ENCODE results near the gene DENND5A.

DNA sequence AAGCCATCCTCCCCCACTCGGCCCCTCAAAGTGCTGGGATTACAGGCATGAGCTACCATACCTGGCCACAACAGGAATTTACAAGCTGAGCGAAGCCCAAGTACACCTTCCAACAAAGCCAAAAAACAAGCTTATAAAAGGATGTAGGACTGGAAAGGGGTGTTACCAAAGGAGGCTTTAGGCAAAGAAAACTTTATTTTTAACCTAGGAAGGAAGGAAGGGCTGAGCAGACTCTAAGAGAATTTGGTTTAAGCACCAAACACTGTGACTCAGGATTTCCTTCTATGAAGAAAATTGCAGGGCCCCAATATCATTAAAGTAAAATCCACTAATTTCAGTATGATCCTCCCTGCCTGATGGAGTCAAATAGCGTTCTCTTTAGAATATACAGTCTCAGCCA, 12.1 kb downstream of the DENND5A start:
- TF ChIP-seq, protein P1, sequence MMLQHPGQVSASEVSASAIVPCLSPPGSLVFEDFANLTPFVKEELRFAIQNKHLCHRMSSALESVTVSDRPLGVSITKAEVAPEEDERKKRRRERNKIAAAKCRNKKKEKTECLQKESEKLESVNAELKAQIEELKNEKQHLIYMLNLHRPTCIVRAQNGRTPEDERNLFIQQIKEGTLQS (IDR thresholded peaks at IDR 0.05) = no peak
- TF ChIP-seq GABPA (IDR thresholded peaks at IDR 0.05 in 1 of 2, conservative IDR thresholded peaks at IDR 0.05 in 1 of 2) (no peak), SP1 (IDR thresholded peaks at IDR 0.05) (no peak), TAF1 (conservative IDR thresholded peaks at IDR 0.05) (no peak), EGR1 (IDR thresholded peaks at IDR 0.05; ENCODE audit: low read depth in 2 of 2) (no peak), YY1 (IDR thresholded peaks at IDR 0.05) (no peak), FOXA1 (IDR thresholded peaks at IDR 0.05) (no peak), JUND (IDR thresholded peaks at IDR 0.05) (no peak), RAD21 (IDR thresholded peaks at IDR 0.05) (no peak), RXRA (IDR thresholded peaks at IDR 0.05) (no peak)
- TF ChIP-seq, protein P2, sequence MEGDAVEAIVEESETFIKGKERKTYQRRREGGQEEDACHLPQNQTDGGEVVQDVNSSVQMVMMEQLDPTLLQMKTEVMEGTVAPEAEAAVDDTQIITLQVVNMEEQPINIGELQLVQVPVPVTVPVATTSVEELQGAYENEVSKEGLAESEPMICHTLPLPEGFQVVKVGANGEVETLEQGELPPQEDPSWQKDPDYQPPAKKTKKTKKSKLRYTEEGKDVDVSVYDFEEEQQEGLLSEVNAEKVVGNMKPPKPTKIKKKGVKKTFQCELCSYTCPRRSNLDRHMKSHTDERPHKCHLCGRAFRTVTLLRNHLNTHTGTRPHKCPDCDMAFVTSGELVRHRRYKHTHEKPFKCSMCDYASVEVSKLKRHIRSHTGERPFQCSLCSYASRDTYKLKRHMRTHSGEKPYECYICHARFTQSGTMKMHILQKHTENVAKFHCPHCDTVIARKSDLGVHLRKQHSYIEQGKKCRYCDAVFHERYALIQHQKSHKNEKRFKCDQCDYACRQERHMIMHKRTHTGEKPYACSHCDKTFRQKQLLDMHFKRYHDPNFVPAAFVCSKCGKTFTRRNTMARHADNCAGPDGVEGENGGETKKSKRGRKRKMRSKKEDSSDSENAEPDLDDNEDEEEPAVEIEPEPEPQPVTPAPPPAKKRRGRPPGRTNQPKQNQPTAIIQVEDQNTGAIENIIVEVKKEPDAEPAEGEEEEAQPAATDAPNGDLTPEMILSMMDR (IDR thresholded peaks at IDR 0.05; ENCODE audit: low read depth, low read length, missing input control) = no peak
- TF ChIP-seq, protein P3, sequence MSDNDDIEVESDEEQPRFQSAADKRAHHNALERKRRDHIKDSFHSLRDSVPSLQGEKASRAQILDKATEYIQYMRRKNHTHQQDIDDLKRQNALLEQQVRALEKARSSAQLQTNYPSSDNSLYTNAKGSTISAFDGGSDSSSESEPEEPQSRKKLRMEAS (IDR thresholded peaks at IDR 0.05) = no peak
- TF ChIP-seq, protein P4, sequence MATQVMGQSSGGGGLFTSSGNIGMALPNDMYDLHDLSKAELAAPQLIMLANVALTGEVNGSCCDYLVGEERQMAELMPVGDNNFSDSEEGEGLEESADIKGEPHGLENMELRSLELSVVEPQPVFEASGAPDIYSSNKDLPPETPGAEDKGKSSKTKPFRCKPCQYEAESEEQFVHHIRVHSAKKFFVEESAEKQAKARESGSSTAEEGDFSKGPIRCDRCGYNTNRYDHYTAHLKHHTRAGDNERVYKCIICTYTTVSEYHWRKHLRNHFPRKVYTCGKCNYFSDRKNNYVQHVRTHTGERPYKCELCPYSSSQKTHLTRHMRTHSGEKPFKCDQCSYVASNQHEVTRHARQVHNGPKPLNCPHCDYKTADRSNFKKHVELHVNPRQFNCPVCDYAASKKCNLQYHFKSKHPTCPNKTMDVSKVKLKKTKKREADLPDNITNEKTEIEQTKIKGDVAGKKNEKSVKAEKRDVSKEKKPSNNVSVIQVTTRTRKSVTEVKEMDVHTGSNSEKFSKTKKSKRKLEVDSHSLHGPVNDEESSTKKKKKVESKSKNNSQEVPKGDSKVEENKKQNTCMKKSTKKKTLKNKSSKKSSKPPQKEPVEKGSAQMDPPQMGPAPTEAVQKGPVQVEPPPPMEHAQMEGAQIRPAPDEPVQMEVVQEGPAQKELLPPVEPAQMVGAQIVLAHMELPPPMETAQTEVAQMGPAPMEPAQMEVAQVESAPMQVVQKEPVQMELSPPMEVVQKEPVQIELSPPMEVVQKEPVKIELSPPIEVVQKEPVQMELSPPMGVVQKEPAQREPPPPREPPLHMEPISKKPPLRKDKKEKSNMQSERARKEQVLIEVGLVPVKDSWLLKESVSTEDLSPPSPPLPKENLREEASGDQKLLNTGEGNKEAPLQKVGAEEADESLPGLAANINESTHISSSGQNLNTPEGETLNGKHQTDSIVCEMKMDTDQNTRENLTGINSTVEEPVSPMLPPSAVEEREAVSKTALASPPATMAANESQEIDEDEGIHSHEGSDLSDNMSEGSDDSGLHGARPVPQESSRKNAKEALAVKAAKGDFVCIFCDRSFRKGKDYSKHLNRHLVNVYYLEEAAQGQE (IDR thresholded peaks at IDR 0.05) = no peak

Data from liver (tissue), 3 donors.